ENCODE results near the gene MCOLN2. TPM values are rescaled to one million over a fixed set of nuclear protein-coding genes. Genes with fewer than 3 reads are reported as not detected.
A peak's percentile ranks its signal among the peaks of the same experiment; 100 is the strongest.

The MCOLN2 gene
- total and polyA plus RNA-seq, 2 of the 13 experiments (the other 11 are each of a cell fraction or from before 2014, with no cell fraction given): not detected

DNA sequence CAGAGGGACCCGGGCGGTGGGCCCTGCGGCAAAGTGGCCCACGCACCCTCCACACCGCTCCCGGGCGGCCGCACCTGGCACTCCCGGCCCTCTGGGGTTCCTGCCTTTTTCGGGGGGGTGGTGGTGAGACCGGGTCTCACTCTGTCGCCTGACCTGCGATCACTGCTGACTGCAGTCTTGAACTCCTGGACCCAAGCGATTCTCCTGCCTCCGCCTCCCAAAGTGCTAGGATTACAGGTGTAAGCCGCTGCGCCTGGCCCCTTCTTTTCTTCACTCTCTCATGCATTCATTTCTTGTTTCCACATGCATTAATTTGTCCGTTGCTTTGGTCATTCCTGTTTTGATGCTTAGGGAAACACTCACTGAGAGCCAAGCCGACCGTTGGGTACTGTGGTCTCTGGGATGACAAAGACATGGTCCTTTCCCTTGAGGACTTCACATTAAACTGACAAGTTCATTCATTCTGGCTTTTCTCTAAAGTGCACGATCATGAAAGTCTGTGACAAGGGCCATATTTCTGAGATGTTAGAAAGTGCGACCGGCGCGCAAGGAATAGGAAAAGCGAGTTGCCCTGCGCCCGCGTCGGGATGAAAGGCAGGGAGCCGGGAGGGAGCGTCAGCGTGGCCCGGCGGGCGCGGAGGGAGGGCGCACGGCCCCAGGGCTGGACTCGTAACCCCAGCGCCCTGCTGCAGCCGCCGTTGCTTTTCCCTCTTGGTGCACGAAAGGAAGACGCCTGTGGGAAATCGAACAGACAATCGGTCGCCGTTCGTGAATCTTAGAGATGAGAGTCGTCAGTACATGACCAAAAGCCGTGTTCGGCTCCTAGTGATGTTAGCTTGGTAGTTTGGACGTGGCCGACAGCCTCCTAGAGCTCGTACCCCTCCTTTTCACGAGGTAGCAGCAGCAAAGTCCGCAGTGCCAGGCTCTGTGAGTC, 1.0 kb upstream of the MCOLN2 start:
- WGBS (ENCODE audit: low lambda C conversion rate): 29% methylated on average over 40 of the region's 58 CpGs
- in situ Hi-C loops (cut with HindIII; ENCODE audit: extremely low pct_ligation_motif_present, low pct_unique_long_range_greater_than_20kb): no loop called here
- H3K9ac ChIP-seq (ENCODE audit: insufficient read depth, low read depth, low read length): no peak overlapping the region
- CTCF ChIA-PET (ENCODE audit: low intra/inter-chr PET ratio, low total read pairs): no interaction called here
- no peak overlapping the region for H3K27ac ChIP-seq (ENCODE audit: extremely low read length, insufficient read depth, low read length)
- H2AFZ ChIP-seq (ENCODE audit: low read length): no peak overlapping the region
- DNase-seq (ENCODE audit: low spot score) (no peak), FAIRE-seq (no peak), ATAC-seq (peak; percentile 67)
- BruUV-seq (replicated peaks): no TSS peak
- H3K79me2 ChIP-seq (ENCODE audit: insufficient read depth, low read length): no peaks in the 10 kb centered on the region
- peaks cover 0 to 22% of the 10 kb centered on the region in 2 experiments for H3K27me3 ChIP-seq (ENCODE audit: control insufficient read depth in 1 of 2, insufficient read depth in 2 of 2, low read length in 2 of 2)
- peak overlapping the region; percentile 10; the same call in 1 of the 2 replicates for H3K4me2 ChIP-seq (ENCODE audit: low read depth, low read length)
- POLR2A ChIA-PET: no interaction called here
- intact Hi-C loops (cut with micrococcal nuclease; ENCODE audit: unreplicated experiment): no loop called here
- no peaks in the 10 kb centered on the region for H3K9me3 ChIP-seq (ENCODE audit: low read length)
- H3K4me3 ChIP-seq (replicated peaks in 1 of 3; ENCODE audit: insufficient read depth in 1 of 3, low read depth in 2 of 3, low read length in 3 of 3): no peak overlapping the region
- H4K20me1 ChIP-seq (ENCODE audit: insufficient read depth, low read length): no peaks in the 10 kb centered on the region
- no peaks in the 10 kb centered on the region for H3K36me3 ChIP-seq (replicated peaks in 1 of 2; ENCODE audit: control insufficient read depth in 1 of 2, insufficient read depth in 2 of 2, low read length in 2 of 2)
- TF ChIP-seq ZFP36L1 (CRISPR knock-in tag; IDR thresholded peaks at IDR 0.05) (no peak), SYNCRIP (IDR thresholded peaks at IDR 0.05; ENCODE audit: insufficient read depth, low read depth, low read length) (no peak), ZNF615 (CRISPR knock-in tag; IDR thresholded peaks at IDR 0.05; ENCODE audit: borderline replicate concordance) (no peak)
- no peaks in the 10 kb centered on the region for H3K4me1 ChIP-seq (ENCODE audit: insufficient read depth, low read length)

DNA sequence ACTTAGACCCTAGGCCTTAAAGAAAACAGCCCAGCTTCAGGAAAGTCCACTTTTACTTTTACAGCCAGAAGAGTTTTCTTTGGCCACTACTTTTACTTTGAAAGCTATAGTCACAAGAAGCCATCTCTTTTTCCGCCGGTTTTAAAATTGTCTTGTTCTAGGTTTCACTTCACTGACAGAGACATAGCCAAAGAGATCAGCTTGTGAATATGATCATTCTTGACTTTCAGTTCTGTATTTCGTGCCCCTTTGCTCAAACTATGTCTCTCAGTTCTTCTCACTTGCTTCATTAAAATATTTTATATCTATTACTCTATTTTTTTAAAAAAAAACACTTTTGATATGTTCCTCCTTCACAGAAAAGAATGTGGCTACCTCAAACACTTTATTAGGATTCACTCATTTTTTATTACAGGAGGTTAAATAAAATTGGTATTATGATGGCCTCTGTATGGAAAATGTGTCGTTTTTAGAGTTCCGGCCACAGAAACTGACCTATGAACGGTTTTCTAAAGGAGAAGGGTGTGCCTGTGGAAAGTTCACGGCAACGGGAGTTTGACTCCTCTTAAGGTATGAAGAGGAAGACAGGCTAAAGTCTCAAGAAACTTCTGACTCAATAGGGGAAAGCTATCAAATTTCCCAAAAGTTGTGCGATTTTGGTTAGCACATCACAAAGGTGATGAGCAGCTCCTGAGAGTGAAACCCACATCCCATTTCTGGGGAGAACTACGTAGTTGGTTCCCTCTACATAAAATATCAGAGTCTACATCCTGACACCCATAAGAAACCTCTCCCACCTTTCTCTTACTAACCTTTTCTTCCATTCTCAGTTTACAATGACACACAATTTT, 1.2 kb downstream of the MCOLN2 start:
- no peak for FAIRE-seq
- no peaks in the 10 kb centered on the region for H3K4me1 ChIP-seq (ENCODE audit: insufficient read depth, low read length)
- intact Hi-C loops (cut with micrococcal nuclease; ENCODE audit: unreplicated experiment): no loop called here
- H3K9me3 ChIP-seq (ENCODE audit: low read length): no peaks in the 10 kb centered on the region
- H3K36me3 ChIP-seq (replicated peaks in 1 of 2; ENCODE audit: control insufficient read depth in 1 of 2, insufficient read depth in 2 of 2, low read length in 2 of 2): no peaks in the 10 kb centered on the region
- H4K20me1 ChIP-seq (ENCODE audit: insufficient read depth, low read length): no peaks in the 10 kb centered on the region
- WGBS (ENCODE audit: low lambda C conversion rate): 45% methylated on average over 10 of the region's 10 CpGs
- H3K4me2 ChIP-seq (ENCODE audit: low read depth, low read length): no peak overlapping the region
- no peak overlapping the region for H3K27ac ChIP-seq (ENCODE audit: extremely low read length, insufficient read depth, low read length)
- no peaks in the 10 kb centered on the region for H3K79me2 ChIP-seq (ENCODE audit: insufficient read depth, low read length)
- ATAC-seq: no peak
- no TSS peak for BruUV-seq (replicated peaks)
- H3K9ac ChIP-seq (ENCODE audit: insufficient read depth, low read depth, low read length): no peak overlapping the region
- in situ Hi-C loops (cut with HindIII; ENCODE audit: extremely low pct_ligation_motif_present, low pct_unique_long_range_greater_than_20kb): no loop called here
- ChIA-PET CTCF (ENCODE audit: low intra/inter-chr PET ratio, low total read pairs) (no interaction called here), POLR2A (no interaction called here)
- DNase-seq (ENCODE audit: low spot score): no peak
- H2AFZ ChIP-seq (ENCODE audit: low read length): no peak overlapping the region
- no peak overlapping the region for H3K4me3 ChIP-seq (replicated peaks in 1 of 3; ENCODE audit: insufficient read depth in 1 of 3, low read depth in 2 of 3, low read length in 3 of 3)
- peaks cover 0 to 26% of the 10 kb centered on the region in 2 experiments for H3K27me3 ChIP-seq (ENCODE audit: control insufficient read depth in 1 of 2, insufficient read depth in 2 of 2, low read length in 2 of 2)
- TF ChIP-seq EP300 (IDR thresholded peaks at IDR 0.05; ENCODE audit: low read depth in 2 of 2, low read length in 2 of 2) (no peak), EP300 (CRISPR knock-in tag; IDR thresholded peaks at IDR 0.05; ENCODE audit: borderline replicate concordance) (no peak), ZFYVE20 (CRISPR knock-in tag; IDR thresholded peaks at IDR 0.05; ENCODE audit: borderline replicate concordance, low read depth) (no peak), SMARCE1 (IDR thresholded peaks at IDR 0.05; ENCODE audit: borderline replicate concordance) (no peak), ZNF629 (CRISPR knock-in tag; conservative IDR thresholded peaks at IDR 0.05) (no peak), ZNF556 (CRISPR knock-in tag; IDR thresholded peaks at IDR 0.05; ENCODE audit: borderline replicate concordance) (no peak), POLR2AphosphoS5 (IDR thresholded peaks at IDR 0.05; ENCODE audit: low read depth, low read length) (no peak), ZNF562 (CRISPR knock-in tag; IDR thresholded peaks at IDR 0.05; ENCODE audit: borderline replicate concordance) (no peak), ZNF615 (CRISPR knock-in tag; IDR thresholded peaks at IDR 0.05; ENCODE audit: borderline replicate concordance) (no peak), NFIC (IDR thresholded peaks at IDR 0.05; ENCODE audit: low read length) (no peak), NKX3-1 (CRISPR knock-in tag; IDR thresholded peaks at IDR 0.05) (no peak), XRCC5 (optimal IDR thresholded peaks at IDR 0.05; ENCODE audit: low read length) (no peak)
- TF ChIP-seq, protein P1, sequence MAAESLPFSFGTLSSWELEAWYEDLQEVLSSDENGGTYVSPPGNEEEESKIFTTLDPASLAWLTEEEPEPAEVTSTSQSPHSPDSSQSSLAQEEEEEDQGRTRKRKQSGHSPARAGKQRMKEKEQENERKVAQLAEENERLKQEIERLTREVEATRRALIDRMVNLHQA (CRISPR knock-in tag; IDR thresholded peaks at IDR 0.05): no peak
- TF ChIP-seq, protein P2, sequence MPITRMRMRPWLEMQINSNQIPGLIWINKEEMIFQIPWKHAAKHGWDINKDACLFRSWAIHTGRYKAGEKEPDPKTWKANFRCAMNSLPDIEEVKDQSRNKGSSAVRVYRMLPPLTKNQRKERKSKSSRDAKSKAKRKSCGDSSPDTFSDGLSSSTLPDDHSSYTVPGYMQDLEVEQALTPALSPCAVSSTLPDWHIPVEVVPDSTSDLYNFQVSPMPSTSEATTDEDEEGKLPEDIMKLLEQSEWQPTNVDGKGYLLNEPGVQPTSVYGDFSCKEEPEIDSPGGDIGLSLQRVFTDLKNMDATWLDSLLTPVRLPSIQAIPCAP (CRISPR knock-in tag; IDR thresholded peaks at IDR 0.05; ENCODE audit: low read depth): no peak

All from HepG2 (cell line).